Measurements from ENCODE around the gene ROM1.

GRCh38 chr11:62569611-62570010 is 43.4 kb upstream of the ROM1 start:
- no peak for TF ChIP-seq EZH2 (IDR thresholded peaks at IDR 0.05)
- no peak for TF ChIP-seq POLR2AphosphoS5 (IDR thresholded peaks at IDR 0.05; ENCODE audit: borderline replicate concordance, low read depth, low read length)
- no peak for TF ChIP-seq FOXP2 (optimal IDR thresholded peaks at IDR 0.05; ENCODE audit: control extremely low read depth, extremely low read length, insufficient read depth)
